ENCODE data around the gene GNG2.

DNA sequence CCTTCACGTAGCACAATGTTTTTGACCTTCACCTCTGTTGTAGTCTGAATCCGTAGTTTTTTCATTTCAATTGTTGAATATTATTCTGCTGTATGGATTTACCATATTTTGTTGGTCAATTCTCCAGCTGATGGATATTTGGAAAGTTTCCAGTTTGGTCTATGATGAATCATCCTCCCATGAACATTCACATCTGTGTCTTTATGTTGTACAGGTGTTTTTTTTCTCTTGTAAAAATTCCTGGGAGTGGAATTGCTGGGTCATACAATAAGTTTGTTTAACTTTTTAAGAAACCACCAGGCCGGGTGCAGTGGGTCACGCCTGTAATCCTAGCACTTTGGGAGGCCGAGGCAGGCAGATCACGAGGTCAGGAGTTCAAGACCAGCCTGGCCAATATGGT, 36.7 kb upstream of the GNG2 start:
- TF ChIP-seq POLR2A (IDR thresholded peaks at IDR 0.05) (no peak), POLR2AphosphoS5 (IDR thresholded peaks at IDR 0.05) (no peak)
- TF ChIP-seq, protein P1, sequence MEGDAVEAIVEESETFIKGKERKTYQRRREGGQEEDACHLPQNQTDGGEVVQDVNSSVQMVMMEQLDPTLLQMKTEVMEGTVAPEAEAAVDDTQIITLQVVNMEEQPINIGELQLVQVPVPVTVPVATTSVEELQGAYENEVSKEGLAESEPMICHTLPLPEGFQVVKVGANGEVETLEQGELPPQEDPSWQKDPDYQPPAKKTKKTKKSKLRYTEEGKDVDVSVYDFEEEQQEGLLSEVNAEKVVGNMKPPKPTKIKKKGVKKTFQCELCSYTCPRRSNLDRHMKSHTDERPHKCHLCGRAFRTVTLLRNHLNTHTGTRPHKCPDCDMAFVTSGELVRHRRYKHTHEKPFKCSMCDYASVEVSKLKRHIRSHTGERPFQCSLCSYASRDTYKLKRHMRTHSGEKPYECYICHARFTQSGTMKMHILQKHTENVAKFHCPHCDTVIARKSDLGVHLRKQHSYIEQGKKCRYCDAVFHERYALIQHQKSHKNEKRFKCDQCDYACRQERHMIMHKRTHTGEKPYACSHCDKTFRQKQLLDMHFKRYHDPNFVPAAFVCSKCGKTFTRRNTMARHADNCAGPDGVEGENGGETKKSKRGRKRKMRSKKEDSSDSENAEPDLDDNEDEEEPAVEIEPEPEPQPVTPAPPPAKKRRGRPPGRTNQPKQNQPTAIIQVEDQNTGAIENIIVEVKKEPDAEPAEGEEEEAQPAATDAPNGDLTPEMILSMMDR (IDR thresholded peaks at IDR 0.05 in 8 of 11, conservative IDR thresholded peaks at IDR 0.05 in 3 of 11) = no peak
